Osteocyte (in vitro differentiated cells): ENCODE results near the gene CACNB1. TPM values are rescaled to one million over a fixed set of nuclear protein-coding genes. Genes with fewer than 3 reads are reported as not detected.

Experiments used
- DNase-seq: peaks from one replicate; pipeline ENCODE4 v3.0.0; 2021; ENCODE audit warnings: mixed read lengths; ENCODE audit not compliant: unreplicated experiment; ENCODE audit errors: extremely low spot score
- H3K27ac Mint-ChIP-seq: one replicate; pipeline ENCODE4 v1.8.0; 2021; ENCODE audit warnings: mild to moderate bottlenecking, mixed read lengths; ENCODE audit not compliant: unreplicated experiment
- H3K27me3 Mint-ChIP-seq: one replicate; pipeline ENCODE4 v1.8.0; 2021; ENCODE audit warnings: mixed read lengths; ENCODE audit not compliant: unreplicated experiment
- H3K36me3 Mint-ChIP-seq: one replicate; pipeline ENCODE4 v1.8.0; 2021; ENCODE audit warnings: mixed read lengths; ENCODE audit not compliant: unreplicated experiment
- H3K4me1 Mint-ChIP-seq: one replicate; pipeline ENCODE4 v1.8.0; 2021; ENCODE audit warnings: mixed read lengths; ENCODE audit not compliant: unreplicated experiment
- H3K4me3 Mint-ChIP-seq: one replicate; pipeline ENCODE4 v1.8.0; 2021; ENCODE audit warnings: mild to moderate bottlenecking, moderate library complexity, mixed read lengths; ENCODE audit not compliant: unreplicated experiment
- H3K9me3 Mint-ChIP-seq: one replicate; pipeline ENCODE4 v1.8.0; 2021; ENCODE audit warnings: mixed read lengths; ENCODE audit not compliant: unreplicated experiment
- total RNA-seq: library from RNA; stranded (reverse); gene quantifications from 2 replicates; pipeline ENCODE4 v1.2.1, GENCODE V29; 2021
- TF ChIP-seq, protein P1 (sequence below): fragments of 200-600 bp; sonication (generic); IDR thresholded peaks from 2 replicates; pipeline ENCODE4 v1.5.0; 2021; ENCODE audit warnings: antibody characterized with exemption, mild to moderate bottlenecking, moderate library complexity

CACNB1 gene
- total RNA-seq, 1 donor from 2014 or later: 15.4 TPM

GRCh38 chr17:39181303-39181702 is 16.2 kb downstream of the CACNB1 start:
- H3K9me3 Mint-ChIP-seq: no peaks in the 10 kb centered on the region
- H3K4me1 Mint-ChIP-seq: peaks cover 8% of the 10 kb centered on the region
- peaks cover 32% of the 10 kb centered on the region for H3K36me3 Mint-ChIP-seq
- no peak for DNase-seq
- no peak overlapping the region for H3K27ac Mint-ChIP-seq
- H3K27me3 Mint-ChIP-seq: no peaks in the 10 kb centered on the region
- TF ChIP-seq, protein P1, sequence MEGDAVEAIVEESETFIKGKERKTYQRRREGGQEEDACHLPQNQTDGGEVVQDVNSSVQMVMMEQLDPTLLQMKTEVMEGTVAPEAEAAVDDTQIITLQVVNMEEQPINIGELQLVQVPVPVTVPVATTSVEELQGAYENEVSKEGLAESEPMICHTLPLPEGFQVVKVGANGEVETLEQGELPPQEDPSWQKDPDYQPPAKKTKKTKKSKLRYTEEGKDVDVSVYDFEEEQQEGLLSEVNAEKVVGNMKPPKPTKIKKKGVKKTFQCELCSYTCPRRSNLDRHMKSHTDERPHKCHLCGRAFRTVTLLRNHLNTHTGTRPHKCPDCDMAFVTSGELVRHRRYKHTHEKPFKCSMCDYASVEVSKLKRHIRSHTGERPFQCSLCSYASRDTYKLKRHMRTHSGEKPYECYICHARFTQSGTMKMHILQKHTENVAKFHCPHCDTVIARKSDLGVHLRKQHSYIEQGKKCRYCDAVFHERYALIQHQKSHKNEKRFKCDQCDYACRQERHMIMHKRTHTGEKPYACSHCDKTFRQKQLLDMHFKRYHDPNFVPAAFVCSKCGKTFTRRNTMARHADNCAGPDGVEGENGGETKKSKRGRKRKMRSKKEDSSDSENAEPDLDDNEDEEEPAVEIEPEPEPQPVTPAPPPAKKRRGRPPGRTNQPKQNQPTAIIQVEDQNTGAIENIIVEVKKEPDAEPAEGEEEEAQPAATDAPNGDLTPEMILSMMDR: no peak
- no peak overlapping the region for H3K4me3 Mint-ChIP-seq

- TF ChIP-seq, protein P1: no peak
- H3K27ac Mint-ChIP-seq: peak overlapping the region; percentile 67
- H3K4me1 Mint-ChIP-seq: peaks cover 8% of the 10 kb centered on the region
- no peaks in the 10 kb centered on the region for H3K9me3 Mint-ChIP-seq
- peaks cover 35% of the 10 kb centered on the region for H3K36me3 Mint-ChIP-seq
- DNase-seq: no peak
- no peak overlapping the region for H3K4me3 Mint-ChIP-seq
- no peaks in the 10 kb centered on the region for H3K27me3 Mint-ChIP-seq
Observed at GRCh38 chr17:39178536-39178935, 18.9 kb downstream of the CACNB1 start.

DNA sequence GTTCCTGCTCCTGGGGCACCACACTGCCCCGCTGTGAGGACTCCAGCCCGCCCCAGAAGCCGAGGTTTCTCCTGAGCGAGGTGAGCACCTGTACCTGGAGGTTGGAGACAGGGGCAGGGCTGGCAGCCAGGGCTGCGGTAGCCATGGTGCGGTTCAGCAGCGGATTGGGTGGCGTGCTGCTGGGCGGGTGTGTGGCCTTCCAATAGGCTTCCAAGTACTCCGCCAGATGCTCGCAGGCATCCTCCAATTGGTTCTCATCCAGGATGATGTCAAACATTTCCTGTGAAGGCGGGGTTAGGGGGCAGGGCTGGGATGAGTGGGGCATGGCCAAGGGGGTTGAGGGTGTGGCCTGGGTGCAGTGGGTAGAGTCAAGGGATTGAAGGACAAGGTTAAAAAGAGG is 20.2 kb downstream of the CACNB1 start:
- Mint-ChIP-seq H3K27me3 (no peaks in the 10 kb centered on the region), H3K4me3 (no peak overlapping the region), H3K27ac (no peak overlapping the region), H3K4me1 (peaks cover 8% of the 10 kb centered on the region), H3K9me3 (no peaks in the 10 kb centered on the region), H3K36me3 (peaks cover 25% of the 10 kb centered on the region)
- DNase-seq: no peak
- TF ChIP-seq, protein P1: no peak

- H3K36me3 Mint-ChIP-seq: peaks cover 25% of the 10 kb centered on the region
- TF ChIP-seq, protein P1: no peak
- no peak for DNase-seq
- no peak overlapping the region for H3K27ac Mint-ChIP-seq
- H3K27me3 Mint-ChIP-seq: no peaks in the 10 kb centered on the region
- no peaks in the 10 kb centered on the region for H3K9me3 Mint-ChIP-seq
- H3K4me1 Mint-ChIP-seq: peaks cover 8% of the 10 kb centered on the region
- H3K4me3 Mint-ChIP-seq: no peak overlapping the region
Observed at GRCh38 chr17:39175695-39176093, 21.8 kb downstream of the CACNB1 start.

- H3K4me1 Mint-ChIP-seq: peaks cover 8% of the 10 kb centered on the region
- no peaks in the 10 kb centered on the region for H3K27me3 Mint-ChIP-seq
- no peak for DNase-seq
- TF ChIP-seq, protein P1: peak; percentile 84
- H3K36me3 Mint-ChIP-seq: peaks cover 25% of the 10 kb centered on the region
- H3K9me3 Mint-ChIP-seq: no peaks in the 10 kb centered on the region
- no peak overlapping the region for H3K27ac Mint-ChIP-seq
- H3K4me3 Mint-ChIP-seq: no peak overlapping the region
Observed at GRCh38 chr17:39174920-39175694, 22.4 kb downstream of the CACNB1 start.
